PC-9 (cell line): ENCODE results near the gene CRIP2. TPM values are rescaled to one million over a fixed set of nuclear protein-coding genes. Genes with fewer than 3 reads are reported as not detected.

Source experiments
- BruUV-seq: library from RNA; stranded (reverse); fragments of 400-500 nt; replicated peaks from 2 replicates; lab custom pipeline; 2021; lab: Mats Ljungman, UMichigan
- CTCF ChIA-PET: fragments of 300-600 bp; sonication (Branson Sonifier 250); formaldehyde crosslinking; loops from one replicate; lab custom pipeline; 2022; ENCODE audit warnings: antibody characterized with exemption; lab: Charles Lee
- POLR2A ChIA-PET: fragments of 300-600 bp; sonication (Branson Sonifier 250); formaldehyde crosslinking; loops from one replicate; lab custom pipeline; 2022; ENCODE audit warnings: antibody characterized with exemption; ENCODE audit not compliant: unreplicated experiment; lab: Charles Lee
- DNase-seq, 2 experiments: peaks; one replicate each; pipeline versions ENCODE4 v3.0.0 to v3.0.0-alpha.2; 2015 to 2022; ENCODE audit warnings: mixed read lengths in 1 of 2
- H2AFZ ChIP-seq: fragments of 200-600 bp; sonication (generic); 2 replicates; pipeline ENCODE4 v1.8.1; 2017; ENCODE audit warnings: antibody characterized with exemption
- H3F3A ChIP-seq: fragments of 200-600 bp; sonication (generic); 2 replicates; pipeline ENCODE4 v1.8.1; 2017; ENCODE audit warnings: antibody characterized with exemption, mild to moderate bottlenecking, low read depth; ENCODE audit not compliant: insufficient read depth
- H3K27ac ChIP-seq: fragments of 200-600 bp; sonication (generic); 2 replicates; pipeline ENCODE4 v1.6.1; 2016; ENCODE audit warnings: mixed run types
- H3K27me3 ChIP-seq: fragments of 200-600 bp; sonication (generic); 2 replicates; pipeline ENCODE4 v1.6.1; 2016; ENCODE audit warnings: low read depth, mixed run types; ENCODE audit not compliant: insufficient read depth
- H3K36me3 ChIP-seq: fragments of 200-600 bp; sonication (generic); 2 replicates; pipeline ENCODE4 v1.6.1; 2016; ENCODE audit warnings: low read depth, mixed run types
- H3K4me1 ChIP-seq: fragments of 200-600 bp; sonication (generic); replicated peaks from 2 replicates; pipeline ENCODE4 v1.6.1; 2016; ENCODE audit warnings: mixed run types; ENCODE audit not compliant: insufficient read depth
- H3K4me2 ChIP-seq: fragments of 200-600 bp; sonication (generic); 2 replicates; pipeline ENCODE4 v1.6.1; 2017; ENCODE audit warnings: mixed run types
- H3K4me3 ChIP-seq: fragments of 200-600 bp; sonication (generic); 2 replicates; pipeline ENCODE4 v1.6.1; 2016; ENCODE audit warnings: mixed run types
- H3K79me2 ChIP-seq: fragments of 200-600 bp; sonication (generic); 2 replicates; pipeline ENCODE4 v1.6.1; 2017; ENCODE audit warnings: low read depth, mixed run types
- H3K9me2 ChIP-seq: fragments of 200-600 bp; sonication (generic); 2 replicates; pipeline ENCODE4 v1.8.1; 2017; ENCODE audit warnings: mild to moderate bottlenecking; ENCODE audit not compliant: insufficient read depth
- H3K9me3 ChIP-seq: fragments of 200-600 bp; sonication (generic); 2 replicates; pipeline ENCODE4 v1.8.1; 2016; ENCODE audit warnings: low read depth; ENCODE audit not compliant: insufficient read depth
- H4K20me1 ChIP-seq: fragments of 200-600 bp; sonication (generic); 2 replicates; pipeline ENCODE4 v1.8.1; 2017; ENCODE audit not compliant: insufficient read depth
- EZH2 ChIP-seq: fragments of 200-600 bp; sonication (generic); IDR thresholded peaks from 2 replicates; pipeline ENCODE4 v1.8.0; 2017; ENCODE audit warnings: antibody characterized with exemption, low read depth
- intact Hi-C: fragments of 100-400 bp; cut with micrococcal nuclease; formaldehyde crosslinking; loops from one replicate; pipeline ENCODE4 v1.10.0; 2022; ENCODE audit not compliant: unreplicated experiment
- total RNA-seq: library from RNA; stranded (reverse); gene quantifications from 2 replicates; pipeline ENCODE4 v1.2.3, GENCODE V29; 2021
- TF ChIP-seq, protein P1 (sequence below): fragments of 200-600 bp; sonication (generic); conservative IDR thresholded peaks from 2 replicates; pipeline ENCODE4 v1.6.1; 2017; ENCODE audit warnings: mixed run types, antibody characterized with exemption, mild to moderate bottlenecking, moderate library complexity

Gene CRIP2
- total RNA-seq, 1 experiment from 2014 or later = 50.2 TPM

- TF ChIP-seq, protein P1, sequence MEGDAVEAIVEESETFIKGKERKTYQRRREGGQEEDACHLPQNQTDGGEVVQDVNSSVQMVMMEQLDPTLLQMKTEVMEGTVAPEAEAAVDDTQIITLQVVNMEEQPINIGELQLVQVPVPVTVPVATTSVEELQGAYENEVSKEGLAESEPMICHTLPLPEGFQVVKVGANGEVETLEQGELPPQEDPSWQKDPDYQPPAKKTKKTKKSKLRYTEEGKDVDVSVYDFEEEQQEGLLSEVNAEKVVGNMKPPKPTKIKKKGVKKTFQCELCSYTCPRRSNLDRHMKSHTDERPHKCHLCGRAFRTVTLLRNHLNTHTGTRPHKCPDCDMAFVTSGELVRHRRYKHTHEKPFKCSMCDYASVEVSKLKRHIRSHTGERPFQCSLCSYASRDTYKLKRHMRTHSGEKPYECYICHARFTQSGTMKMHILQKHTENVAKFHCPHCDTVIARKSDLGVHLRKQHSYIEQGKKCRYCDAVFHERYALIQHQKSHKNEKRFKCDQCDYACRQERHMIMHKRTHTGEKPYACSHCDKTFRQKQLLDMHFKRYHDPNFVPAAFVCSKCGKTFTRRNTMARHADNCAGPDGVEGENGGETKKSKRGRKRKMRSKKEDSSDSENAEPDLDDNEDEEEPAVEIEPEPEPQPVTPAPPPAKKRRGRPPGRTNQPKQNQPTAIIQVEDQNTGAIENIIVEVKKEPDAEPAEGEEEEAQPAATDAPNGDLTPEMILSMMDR = no peak
- no peak for TF ChIP-seq EZH2
- POLR2A ChIA-PET = no interaction called here
- no peaks in the 10 kb centered on the region for H3K9me2 ChIP-seq
- H3K27me3 ChIP-seq = no peaks in the 10 kb centered on the region
- CTCF ChIA-PET = no interaction called here
- no peak overlapping the region for H3K27ac ChIP-seq
- BruUV-seq = no TSS peak
- no peaks in the 10 kb centered on the region for H3K4me1 ChIP-seq
- peaks cover 58% of the 10 kb centered on the region for H3K79me2 ChIP-seq
- no peak for DNase-seq
- intact Hi-C loops = no loop called here
- H3K36me3 ChIP-seq = peaks cover 5% of the 10 kb centered on the region; the same call in 1 of the 2 replicates
- H2AFZ ChIP-seq = no peak overlapping the region
- no peak overlapping the region for H3K4me3 ChIP-seq
- H3K4me2 ChIP-seq = no peak overlapping the region
- no peaks in the 10 kb centered on the region for H3K9me3 ChIP-seq
- peaks cover 64% of the 10 kb centered on the region for H4K20me1 ChIP-seq
- H3F3A ChIP-seq = peaks cover 8% of the 10 kb centered on the region; the same call in 1 of the 2 replicates
These were observed 37.5 kb upstream of the CRIP2 start for GRCh38 chr14:105436891-105437722.

DNA sequence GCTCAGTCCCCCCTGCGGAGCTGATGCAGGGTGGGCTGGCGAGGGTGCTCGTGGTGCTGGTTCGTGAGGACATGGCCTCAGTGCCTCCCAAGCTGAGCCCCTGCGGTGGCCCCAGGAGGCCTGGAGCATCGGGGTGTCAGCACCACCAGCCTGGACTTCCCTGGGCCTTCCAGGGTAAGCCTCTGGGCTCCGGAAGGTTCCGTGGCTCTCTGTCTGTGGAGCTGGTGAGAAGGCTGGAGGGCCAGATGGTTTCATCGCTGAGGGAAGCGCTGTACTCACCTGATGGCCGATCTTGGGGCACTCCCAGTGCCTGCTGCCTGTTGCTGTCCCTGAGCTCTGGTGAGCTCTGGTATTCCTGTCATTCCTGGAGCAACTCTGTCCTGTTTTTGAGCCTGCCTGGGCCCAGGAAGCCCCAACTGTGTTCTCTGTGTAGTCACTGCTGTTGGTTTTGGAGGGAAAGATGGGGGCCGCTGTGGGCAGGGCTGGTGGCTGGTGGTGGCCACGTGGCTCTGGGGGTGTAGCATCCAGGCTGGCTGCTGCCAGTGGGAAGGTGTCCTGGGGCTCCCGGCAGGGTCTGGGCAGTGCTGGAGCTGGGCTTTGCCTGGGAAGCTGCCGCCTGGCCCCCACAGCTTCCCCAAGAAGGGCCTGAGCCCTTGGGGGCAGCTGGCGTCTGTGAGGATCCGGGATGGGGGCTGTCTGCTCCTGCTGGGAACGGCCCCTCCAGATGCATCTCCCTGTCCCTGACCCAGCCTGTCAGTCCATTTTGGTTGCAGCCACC is 36.7 kb upstream of the CRIP2 start:
- H3F3A ChIP-seq = 0 out of 2 replicates have a peak, but pooled peaks cover 3% of the 10 kb centered on the region
- no TSS peak for BruUV-seq
- POLR2A ChIA-PET = no interaction called here

DNA sequence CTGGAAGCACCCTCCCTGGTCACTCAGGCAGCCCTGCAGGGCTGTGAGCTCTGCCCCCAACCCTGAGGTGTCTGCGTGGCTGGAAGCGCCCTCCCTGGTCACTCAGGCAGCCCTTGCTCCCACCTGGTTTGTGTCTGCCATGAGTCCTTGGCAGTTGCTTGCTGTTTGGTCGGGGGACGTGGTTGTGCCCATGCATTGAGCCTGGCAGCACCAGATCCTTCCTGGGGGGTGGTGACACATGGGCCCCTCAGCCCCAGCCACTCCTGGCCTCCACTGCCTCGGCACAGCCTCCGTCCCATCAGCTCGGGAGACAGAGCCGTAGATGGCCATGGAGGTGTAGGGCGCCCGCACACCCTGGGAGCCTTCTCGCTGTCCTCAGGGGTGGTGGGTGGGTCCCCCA is 35.4 kb upstream of the CRIP2 start:
- intact Hi-C loops = no loop called here
- no peaks in the 10 kb centered on the region for H3K36me3 ChIP-seq
- ChIA-PET POLR2A (no interaction called here), CTCF (no interaction called here)
- H3K9me2 ChIP-seq = no peaks in the 10 kb centered on the region
- H3K9me3 ChIP-seq = no peaks in the 10 kb centered on the region
- H3K27ac ChIP-seq = no peak overlapping the region
- peaks cover 50% of the 10 kb centered on the region for H4K20me1 ChIP-seq
- H3K27me3 ChIP-seq = no peaks in the 10 kb centered on the region
- DNase-seq = no peak
- no peaks in the 10 kb centered on the region for H3K4me1 ChIP-seq
- no peak for TF ChIP-seq EZH2
- TF ChIP-seq, protein P1 = no peak
- H3F3A ChIP-seq = 0 out of 2 replicates have a peak, but pooled peaks cover 3% of the 10 kb centered on the region
- peaks cover 38% of the 10 kb centered on the region for H3K79me2 ChIP-seq
- no peak overlapping the region for H3K4me3 ChIP-seq
- no peak overlapping the region for H2AFZ ChIP-seq
- BruUV-seq = no TSS peak
- no peak overlapping the region for H3K4me2 ChIP-seq

More for the DNA sequence above, 36.7 kb upstream of the CRIP2 start:
- H3K4me3 ChIP-seq = no peak overlapping the region
- peaks cover 51% of the 10 kb centered on the region for H3K79me2 ChIP-seq
- no peak overlapping the region for H3K27ac ChIP-seq
- H3K27me3 ChIP-seq = no peaks in the 10 kb centered on the region
- no peaks in the 10 kb centered on the region for H3K36me3 ChIP-seq
- peaks cover 60% of the 10 kb centered on the region for H4K20me1 ChIP-seq
- no peaks in the 10 kb centered on the region for H3K4me1 ChIP-seq
- H3K9me2 ChIP-seq = no peaks in the 10 kb centered on the region
- no peak for DNase-seq
- no peaks in the 10 kb centered on the region for H3K9me3 ChIP-seq
- no peak overlapping the region for H3K4me2 ChIP-seq
- intact Hi-C loops = no loop called here
- TF ChIP-seq, protein P1 = no peak
- TF ChIP-seq EZH2 = no peak
- H2AFZ ChIP-seq = no peak overlapping the region
- CTCF ChIA-PET = no interaction called here
